SK-N-SH treated with all-trans-retinoic acid at 6 μM for 48 hours (cell line): Measurements from ENCODE around the gene GJD2.

Experiments used
- ATAC-seq: fragments of 200-7000 bp; cut with Tn5 transposase; 3 replicates; pipeline ENCODE4 v1.9.1; 2020; ENCODE audit warnings: mild to moderate bottlenecking, moderate library complexity
- ARNTL ChIP-seq: fragments of 450-650 bp; formaldehyde crosslinking; IDR thresholded peaks from 2 replicates; pipeline ENCODE4 v1.5.0; 2020; ENCODE audit warnings: low read depth, mild to moderate bottlenecking, moderate library complexity, borderline replicate concordance
- CSDC2 ChIP-seq: fragments of 250-450 bp; sonication (Bioruptor Pico); IDR thresholded peaks from 2 replicates; pipeline ENCODE4 v1.5.0; 2020; ENCODE audit warnings: mild to moderate bottlenecking, moderate library complexity
- ESRRG ChIP-seq: fragments of 250-450 bp; sonication (Bioruptor Pico); IDR thresholded peaks from 2 replicates; pipeline ENCODE4 v1.6.1; 2021; ENCODE audit warnings: mild to moderate bottlenecking
- GLIS3 ChIP-seq: fragments of 250-450 bp; sonication (Bioruptor Pico); IDR thresholded peaks from 2 replicates; pipeline ENCODE4 v1.5.0; 2020; ENCODE audit warnings: mild to moderate bottlenecking, moderate library complexity
- ISL1 ChIP-seq: fragments of 250-450 bp; sonication (Bioruptor Pico); IDR thresholded peaks from 2 replicates; pipeline ENCODE4 v2.1.2; 2022; ENCODE audit warnings: mild to moderate bottlenecking, moderate library complexity
- OSR1 ChIP-seq: fragments of 250-450 bp; sonication (Bioruptor Pico); IDR thresholded peaks from 2 replicates; pipeline ENCODE4 v1.8.0; 2022; ENCODE audit warnings: moderate library complexity, mild to moderate bottlenecking, inconsistent platforms
- PPARA ChIP-seq: fragments of 250-450 bp; sonication (Bioruptor Pico); IDR thresholded peaks from 2 replicates; pipeline ENCODE4 v1.5.0; 2020; ENCODE audit warnings: mild to moderate bottlenecking, borderline replicate concordance
- RARB ChIP-seq: fragments of 250-450 bp; sonication (Bioruptor Pico); IDR thresholded peaks from 2 replicates; pipeline ENCODE4 v1.8.0; 2021; ENCODE audit warnings: mild to moderate bottlenecking, moderate library complexity
- SNAI2 ChIP-seq: fragments of 250-450 bp; sonication (Bioruptor Pico); IDR thresholded peaks from 2 replicates; pipeline ENCODE4 v1.5.0; 2020; ENCODE audit warnings: mild to moderate bottlenecking, moderate library complexity
- TCF4 ChIP-seq: fragments of 250-450 bp; sonication (Bioruptor Pico); IDR thresholded peaks from 2 replicates; pipeline ENCODE4 v1.8.0; 2021; ENCODE audit warnings: mild to moderate bottlenecking, moderate library complexity, borderline replicate concordance
- TOX ChIP-seq: fragments of 250-450 bp; sonication (Bioruptor Pico); IDR thresholded peaks from 2 replicates; pipeline ENCODE4 v1.8.0; 2021; ENCODE audit warnings: mild to moderate bottlenecking, moderate library complexity, borderline replicate concordance
- ZC3H10 ChIP-seq: fragments of 250-450 bp; sonication (Bioruptor Pico); IDR thresholded peaks from 2 replicates; pipeline ENCODE4 v1.5.1; 2021; ENCODE audit warnings: mild to moderate bottlenecking, moderate library complexity
- ZFP3 ChIP-seq: fragments of 250-450 bp; sonication (Bioruptor Pico); IDR thresholded peaks from 2 replicates; pipeline ENCODE4 v1.5.0; 2020; ENCODE audit warnings: mild to moderate bottlenecking, moderate library complexity
- ZFP30 ChIP-seq: fragments of 450-650 bp; formaldehyde crosslinking; IDR thresholded peaks from 2 replicates; pipeline ENCODE4 v1.5.0; 2022; ENCODE audit warnings: mild to moderate bottlenecking, moderate library complexity
- ZNF565 ChIP-seq: fragments of 450-650 bp; formaldehyde crosslinking; conservative IDR thresholded peaks from 2 replicates; pipeline ENCODE4 v1.5.0; 2020; ENCODE audit warnings: low read depth, mild to moderate bottlenecking, moderate library complexity
- ZNF70 ChIP-seq: fragments of 450-650 bp; formaldehyde crosslinking; IDR thresholded peaks from 2 replicates; pipeline ENCODE4 v1.5.0; 2020; ENCODE audit warnings: mild to moderate bottlenecking, moderate library complexity
- TF ChIP-seq, protein P1 (sequence below): fragments of 250-450 bp; sonication (Bioruptor Pico); IDR thresholded peaks from 2 replicates; pipeline ENCODE4 v1.5.1; 2021; ENCODE audit warnings: mild to moderate bottlenecking, moderate library complexity
- TF ChIP-seq, protein P2 (sequence below): fragments of 250-450 bp; sonication (Bioruptor Pico); IDR thresholded peaks from 2 replicates; pipeline ENCODE4 v1.8.0; 2021; ENCODE audit warnings: low read depth, mild to moderate bottlenecking, moderate library complexity, borderline replicate concordance
- TF ChIP-seq, protein P3 (sequence below): fragments of 250-450 bp; sonication (Bioruptor Pico); IDR thresholded peaks from 2 replicates; pipeline ENCODE4 v1.8.0; 2020; ENCODE audit warnings: mild to moderate bottlenecking, moderate library complexity, borderline replicate concordance
- TF ChIP-seq, protein P4 (sequence below): fragments of 250-450 bp; sonication (Bioruptor Pico); IDR thresholded peaks from 2 replicates; pipeline ENCODE4 v1.5.0; 2020; ENCODE audit warnings: mild to moderate bottlenecking, moderate library complexity
- TF ChIP-seq, protein P5 (sequence below): fragments of 250-450 bp; sonication (Bioruptor Pico); IDR thresholded peaks from 2 replicates; pipeline ENCODE4 v1.5.1; 2020; ENCODE audit warnings: low read depth, mild to moderate bottlenecking, moderate library complexity

Gene GJD2

DNA sequence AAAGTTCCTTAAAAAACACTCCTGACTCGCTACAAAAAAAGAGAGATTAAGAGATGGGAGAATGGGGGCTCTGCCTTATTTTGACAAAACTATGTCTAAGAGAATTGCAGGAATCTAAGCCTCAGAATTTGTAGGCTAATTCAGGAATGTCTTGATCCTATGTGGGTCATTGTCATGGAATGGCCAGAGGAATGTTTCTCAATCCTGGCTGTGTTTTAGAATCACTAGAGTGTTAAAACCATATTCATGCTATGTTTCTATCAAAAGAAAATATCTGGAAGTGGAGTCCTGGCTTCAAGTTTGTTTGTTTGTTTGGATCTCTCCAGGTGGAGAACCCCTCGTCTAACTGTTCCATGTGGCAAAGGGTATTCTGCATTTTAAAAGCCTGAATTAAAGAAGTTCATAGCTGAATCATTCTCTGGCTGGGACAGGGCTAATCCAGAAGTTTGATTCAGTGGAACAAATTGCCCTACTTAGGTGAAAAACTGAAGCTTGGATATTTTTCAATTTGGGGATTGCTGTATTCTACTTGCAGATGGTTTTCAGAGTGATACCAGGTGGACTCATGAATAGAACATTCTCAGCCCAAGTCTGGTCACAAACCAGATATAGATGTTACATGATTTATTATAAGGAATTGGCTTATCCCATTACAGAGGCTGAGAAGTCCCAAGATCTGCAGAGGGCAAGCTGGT lies 28.2 kb downstream of the GJD2 start:
- ATAC-seq = no peak
- TF ChIP-seq PPARA (CRISPR knock-in tag) (no peak), ESRRG (CRISPR knock-in tag) (no peak), TCF4 (CRISPR knock-in tag) (no peak), RARB (CRISPR knock-in tag) (no peak), ZFP3 (CRISPR knock-in tag) (no peak), OSR1 (CRISPR knock-in tag) (no peak), ISL1 (CRISPR knock-in tag) (no peak), SNAI2 (CRISPR knock-in tag) (no peak), GLIS3 (CRISPR knock-in tag) (no peak), ZC3H10 (no peak), ZNF70 (CRISPR knock-in tag) (no peak), ARNTL (CRISPR knock-in tag) (no peak), ZFP30 (CRISPR knock-in tag) (no peak), CSDC2 (CRISPR knock-in tag) (no peak)
- TF ChIP-seq, protein P1, sequence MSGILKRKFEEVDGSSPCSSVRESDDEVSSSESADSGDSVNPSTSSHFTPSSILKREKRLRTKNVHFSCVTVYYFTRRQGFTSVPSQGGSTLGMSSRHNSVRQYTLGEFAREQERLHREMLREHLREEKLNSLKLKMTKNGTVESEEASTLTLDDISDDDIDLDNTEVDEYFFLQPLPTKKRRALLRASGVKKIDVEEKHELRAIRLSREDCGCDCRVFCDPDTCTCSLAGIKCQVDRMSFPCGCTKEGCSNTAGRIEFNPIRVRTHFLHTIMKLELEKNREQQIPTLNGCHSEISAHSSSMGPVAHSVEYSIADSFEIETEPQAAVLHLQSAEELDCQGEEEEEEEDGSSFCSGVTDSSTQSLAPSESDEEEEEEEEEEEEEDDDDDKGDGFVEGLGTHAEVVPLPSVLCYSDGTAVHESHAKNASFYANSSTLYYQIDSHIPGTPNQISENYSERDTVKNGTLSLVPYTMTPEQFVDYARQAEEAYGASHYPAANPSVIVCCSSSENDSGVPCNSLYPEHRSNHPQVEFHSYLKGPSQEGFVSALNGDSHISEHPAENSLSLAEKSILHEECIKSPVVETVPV (CRISPR knock-in tag) = no peak
- TF ChIP-seq, protein P2, sequence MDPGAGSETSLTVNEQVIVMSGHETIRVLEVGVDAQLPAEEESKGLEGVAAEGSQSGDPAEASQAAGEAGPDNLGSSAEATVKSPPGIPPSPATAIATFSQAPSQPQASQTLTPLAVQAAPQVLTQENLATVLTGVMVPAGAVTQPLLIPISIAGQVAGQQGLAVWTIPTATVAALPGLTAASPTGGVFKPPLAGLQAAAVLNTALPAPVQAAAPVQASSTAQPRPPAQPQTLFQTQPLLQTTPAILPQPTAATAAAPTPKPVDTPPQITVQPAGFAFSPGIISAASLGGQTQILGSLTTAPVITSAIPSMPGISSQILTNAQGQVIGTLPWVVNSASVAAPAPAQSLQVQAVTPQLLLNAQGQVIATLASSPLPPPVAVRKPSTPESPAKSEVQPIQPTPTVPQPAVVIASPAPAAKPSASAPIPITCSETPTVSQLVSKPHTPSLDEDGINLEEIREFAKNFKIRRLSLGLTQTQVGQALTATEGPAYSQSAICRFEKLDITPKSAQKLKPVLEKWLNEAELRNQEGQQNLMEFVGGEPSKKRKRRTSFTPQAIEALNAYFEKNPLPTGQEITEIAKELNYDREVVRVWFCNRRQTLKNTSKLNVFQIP (CRISPR knock-in tag) = no peak
- TF ChIP-seq, protein P3, sequence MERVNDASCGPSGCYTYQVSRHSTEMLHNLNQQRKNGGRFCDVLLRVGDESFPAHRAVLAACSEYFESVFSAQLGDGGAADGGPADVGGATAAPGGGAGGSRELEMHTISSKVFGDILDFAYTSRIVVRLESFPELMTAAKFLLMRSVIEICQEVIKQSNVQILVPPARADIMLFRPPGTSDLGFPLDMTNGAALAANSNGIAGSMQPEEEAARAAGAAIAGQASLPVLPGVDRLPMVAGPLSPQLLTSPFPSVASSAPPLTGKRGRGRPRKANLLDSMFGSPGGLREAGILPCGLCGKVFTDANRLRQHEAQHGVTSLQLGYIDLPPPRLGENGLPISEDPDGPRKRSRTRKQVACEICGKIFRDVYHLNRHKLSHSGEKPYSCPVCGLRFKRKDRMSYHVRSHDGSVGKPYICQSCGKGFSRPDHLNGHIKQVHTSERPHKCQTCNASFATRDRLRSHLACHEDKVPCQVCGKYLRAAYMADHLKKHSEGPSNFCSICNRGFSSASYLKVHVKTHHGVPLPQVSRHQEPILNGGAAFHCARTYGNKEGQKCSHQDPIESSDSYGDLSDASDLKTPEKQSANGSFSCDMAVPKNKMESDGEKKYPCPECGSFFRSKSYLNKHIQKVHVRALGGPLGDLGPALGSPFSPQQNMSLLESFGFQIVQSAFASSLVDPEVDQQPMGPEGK (CRISPR knock-in tag) = no peak
- TF ChIP-seq, protein P4, sequence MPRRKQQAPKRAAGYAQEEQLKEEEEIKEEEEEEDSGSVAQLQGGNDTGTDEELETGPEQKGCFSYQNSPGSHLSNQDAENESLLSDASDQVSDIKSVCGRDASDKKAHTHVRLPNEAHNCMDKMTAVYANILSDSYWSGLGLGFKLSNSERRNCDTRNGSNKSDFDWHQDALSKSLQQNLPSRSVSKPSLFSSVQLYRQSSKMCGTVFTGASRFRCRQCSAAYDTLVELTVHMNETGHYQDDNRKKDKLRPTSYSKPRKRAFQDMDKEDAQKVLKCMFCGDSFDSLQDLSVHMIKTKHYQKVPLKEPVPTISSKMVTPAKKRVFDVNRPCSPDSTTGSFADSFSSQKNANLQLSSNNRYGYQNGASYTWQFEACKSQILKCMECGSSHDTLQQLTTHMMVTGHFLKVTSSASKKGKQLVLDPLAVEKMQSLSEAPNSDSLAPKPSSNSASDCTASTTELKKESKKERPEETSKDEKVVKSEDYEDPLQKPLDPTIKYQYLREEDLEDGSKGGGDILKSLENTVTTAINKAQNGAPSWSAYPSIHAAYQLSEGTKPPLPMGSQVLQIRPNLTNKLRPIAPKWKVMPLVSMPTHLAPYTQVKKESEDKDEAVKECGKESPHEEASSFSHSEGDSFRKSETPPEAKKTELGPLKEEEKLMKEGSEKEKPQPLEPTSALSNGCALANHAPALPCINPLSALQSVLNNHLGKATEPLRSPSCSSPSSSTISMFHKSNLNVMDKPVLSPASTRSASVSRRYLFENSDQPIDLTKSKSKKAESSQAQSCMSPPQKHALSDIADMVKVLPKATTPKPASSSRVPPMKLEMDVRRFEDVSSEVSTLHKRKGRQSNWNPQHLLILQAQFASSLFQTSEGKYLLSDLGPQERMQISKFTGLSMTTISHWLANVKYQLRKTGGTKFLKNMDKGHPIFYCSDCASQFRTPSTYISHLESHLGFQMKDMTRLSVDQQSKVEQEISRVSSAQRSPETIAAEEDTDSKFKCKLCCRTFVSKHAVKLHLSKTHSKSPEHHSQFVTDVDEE (CRISPR knock-in tag) = no peak

DNA sequence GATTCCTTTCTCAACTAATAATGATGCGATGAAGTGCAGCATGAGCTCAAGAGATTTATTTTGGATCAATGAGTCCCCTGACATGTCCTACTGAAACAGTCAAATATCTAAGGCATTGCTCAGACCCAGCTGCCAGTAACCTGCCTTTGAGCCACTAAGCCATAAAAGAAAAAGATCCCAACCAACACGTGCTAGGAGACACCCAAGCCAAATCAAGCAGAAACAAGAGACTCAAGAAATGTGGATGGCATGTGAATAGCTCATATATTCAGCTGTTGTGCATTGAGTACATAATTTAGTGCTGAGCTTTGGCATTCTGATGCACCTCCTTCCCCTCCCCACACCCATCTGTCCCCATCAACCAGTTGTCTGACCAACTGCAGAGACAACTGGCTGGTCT lies 29.2 kb downstream of the GJD2 start:
- ATAC-seq = no peak
- TF ChIP-seq SNAI2 (CRISPR knock-in tag) (no peak), TOX (CRISPR knock-in tag) (no peak), ESRRG (CRISPR knock-in tag) (no peak), ZNF70 (CRISPR knock-in tag) (no peak), ZFP3 (CRISPR knock-in tag) (no peak), RARB (CRISPR knock-in tag) (no peak), ZNF565 (CRISPR knock-in tag) (no peak), ISL1 (CRISPR knock-in tag) (no peak), OSR1 (CRISPR knock-in tag) (no peak)
- TF ChIP-seq, protein P5, sequence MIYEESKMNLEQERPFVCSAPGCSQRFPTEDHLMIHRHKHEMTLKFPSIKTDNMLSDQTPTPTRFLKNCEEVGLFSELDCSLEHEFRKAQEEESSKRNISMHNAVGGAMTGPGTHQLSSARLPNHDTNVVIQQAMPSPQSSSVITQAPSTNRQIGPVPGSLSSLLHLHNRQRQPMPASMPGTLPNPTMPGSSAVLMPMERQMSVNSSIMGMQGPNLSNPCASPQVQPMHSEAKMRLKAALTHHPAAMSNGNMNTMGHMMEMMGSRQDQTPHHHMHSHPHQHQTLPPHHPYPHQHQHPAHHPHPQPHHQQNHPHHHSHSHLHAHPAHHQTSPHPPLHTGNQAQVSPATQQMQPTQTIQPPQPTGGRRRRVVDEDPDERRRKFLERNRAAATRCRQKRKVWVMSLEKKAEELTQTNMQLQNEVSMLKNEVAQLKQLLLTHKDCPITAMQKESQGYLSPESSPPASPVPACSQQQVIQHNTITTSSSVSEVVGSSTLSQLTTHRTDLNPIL (CRISPR knock-in tag) = no peak
- TF ChIP-seq, protein P2 (CRISPR knock-in tag) = no peak
- TF ChIP-seq, protein P4 (CRISPR knock-in tag) = no peak
- TF ChIP-seq, protein P3 (CRISPR knock-in tag) = no peak
